ENCODE measurements around the gene EMP1.
A peak's percentile ranks its signal among the peaks of the same experiment; 100 is the strongest.

The EMP1 gene

DNA sequence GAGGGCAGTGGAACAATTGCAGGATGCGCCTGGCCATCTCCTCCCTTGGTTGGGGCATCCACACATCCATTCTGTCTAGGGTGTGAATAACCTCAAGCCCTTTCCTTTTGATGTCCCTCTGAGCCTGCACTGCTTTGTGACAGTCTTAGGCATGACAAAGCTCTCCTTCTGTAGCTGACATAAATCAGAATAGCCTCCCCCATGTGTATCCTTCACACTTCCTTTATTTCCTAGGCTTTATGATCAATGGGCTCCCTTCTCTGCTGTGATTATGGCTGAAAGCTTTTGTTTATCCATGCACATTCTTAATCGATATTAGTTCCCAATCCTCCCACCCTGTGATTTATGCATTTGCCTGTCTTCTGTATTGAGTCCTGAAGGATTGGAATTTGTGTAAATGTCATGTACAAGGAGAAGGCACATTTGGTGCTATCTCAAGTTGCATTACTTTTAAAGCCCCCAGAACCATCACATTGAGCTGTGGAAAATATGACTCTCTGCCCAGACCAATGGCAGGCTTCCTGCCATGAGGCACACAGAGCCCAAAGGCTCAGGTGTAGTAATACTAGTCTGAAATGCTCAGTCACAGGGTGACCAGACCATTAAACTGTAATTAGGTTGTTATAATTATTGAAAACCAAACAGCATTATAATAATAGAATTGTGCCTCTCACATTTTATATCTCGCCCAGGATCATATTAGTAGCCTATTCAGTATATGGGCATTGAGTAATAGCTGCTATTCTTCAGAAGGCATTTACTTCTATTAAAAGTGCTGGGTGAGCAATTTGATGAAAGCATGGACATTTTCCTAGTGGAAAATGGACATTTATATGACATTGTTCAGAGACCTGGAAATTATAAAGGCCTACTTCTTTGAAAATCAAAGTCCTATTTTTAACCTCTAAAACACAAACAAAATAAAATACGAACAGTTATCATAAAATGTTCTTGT lies 14.0 kb downstream of the EMP1 start:
- no peak for DNase-seq (ENCODE audit: extremely low read depth, insufficient read length)
- H3K27me3 ChIP-seq (replicated peaks; ENCODE audit: control insufficient read depth, insufficient read depth, low read length) = peaks cover 4% of the 10 kb centered on the region
- no peak for TF ChIP-seq CTCF (IDR thresholded peaks at IDR 0.05; ENCODE audit: insufficient read depth, low read length, poor library complexity, severe bottlenecking)
- no peaks in the 10 kb centered on the region for H3K36me3 ChIP-seq (ENCODE audit: control insufficient read depth, insufficient read depth, low read length)
- H3K4me3 ChIP-seq (replicated peaks; ENCODE audit: low read depth, low read length) = no peak overlapping the region

DNA sequence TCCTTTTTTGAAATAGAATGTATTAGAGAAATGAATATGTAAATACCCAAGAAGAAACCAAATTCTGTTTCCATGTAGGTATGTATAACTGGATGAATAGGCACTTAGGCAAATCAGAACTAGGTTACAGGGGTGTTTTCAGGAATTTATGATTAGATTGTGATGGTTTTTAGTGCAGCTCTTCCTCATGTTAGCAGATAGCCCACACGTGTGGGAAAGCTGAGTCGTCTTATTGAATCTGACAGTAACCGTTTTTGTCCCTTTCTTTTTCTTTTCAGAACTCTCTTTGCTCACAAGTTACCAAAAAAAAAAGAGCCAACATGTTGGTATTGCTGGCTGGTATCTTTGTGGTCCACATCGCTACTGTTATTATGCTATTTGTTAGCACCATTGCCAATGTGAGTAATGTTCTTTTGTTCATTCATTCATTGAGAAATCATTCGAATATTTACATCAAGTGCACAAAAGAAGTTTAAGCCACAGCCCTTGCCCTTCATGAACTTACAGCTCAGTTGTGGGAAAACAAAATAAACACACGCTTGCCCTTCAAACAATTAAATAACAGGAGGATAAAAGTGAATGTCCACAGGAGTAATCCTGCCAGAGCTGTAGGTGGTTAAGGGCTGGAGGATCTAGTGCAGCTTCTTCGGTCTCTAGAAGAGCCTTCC lies 14.8 kb downstream of the EMP1 start:
- no peaks in the 10 kb centered on the region for H3K36me3 ChIP-seq (ENCODE audit: control insufficient read depth, insufficient read depth, low read length)
- no peak for DNase-seq (ENCODE audit: extremely low read depth, insufficient read length)
- H3K4me3 ChIP-seq (replicated peaks; ENCODE audit: low read depth, low read length) = no peak overlapping the region
- no peak for TF ChIP-seq CTCF (IDR thresholded peaks at IDR 0.05; ENCODE audit: insufficient read depth, low read length, poor library complexity, severe bottlenecking)
- peaks cover 4% of the 10 kb centered on the region for H3K27me3 ChIP-seq (replicated peaks; ENCODE audit: control insufficient read depth, insufficient read depth, low read length)

DNA sequence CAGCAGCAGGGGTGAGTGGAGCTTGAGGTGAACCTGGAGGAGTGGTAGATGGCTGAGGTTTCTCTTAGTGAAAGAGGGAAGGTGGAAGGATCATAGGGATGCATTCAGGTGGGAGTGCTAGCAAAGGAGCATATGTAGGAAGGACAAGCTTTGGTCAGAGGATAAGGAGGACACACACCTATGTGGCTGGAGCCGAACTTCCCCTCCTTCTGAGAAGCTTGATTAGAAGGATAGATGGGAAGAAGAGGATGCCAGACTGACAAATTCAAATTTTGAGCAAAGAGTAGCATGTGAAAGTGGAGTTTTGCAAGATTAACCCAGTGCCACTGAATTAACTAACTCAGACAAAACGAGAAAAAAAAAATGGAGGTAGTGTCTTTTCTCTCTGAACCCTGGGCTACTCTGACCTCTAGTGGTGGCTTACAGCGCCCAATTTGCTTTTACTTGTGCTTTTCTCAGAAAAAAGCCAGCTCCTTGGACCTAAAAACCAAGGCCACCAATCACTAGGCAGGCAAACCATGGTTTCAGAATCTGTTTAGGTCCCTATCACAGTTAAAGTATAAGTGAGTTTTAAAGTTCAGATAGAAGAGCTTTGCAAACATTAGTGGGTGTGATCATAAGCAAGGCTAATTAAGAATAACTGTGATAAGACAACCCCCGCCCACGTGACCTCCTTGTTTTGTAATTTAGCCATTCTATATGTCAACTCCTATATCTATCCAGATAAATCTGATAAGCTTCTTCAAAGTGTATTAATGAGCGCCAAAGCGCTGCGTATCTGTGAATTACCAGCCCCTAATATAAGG lies 15.5 kb downstream of the EMP1 start:
- no peak overlapping the region for H3K4me3 ChIP-seq (replicated peaks; ENCODE audit: low read depth, low read length)

DNA sequence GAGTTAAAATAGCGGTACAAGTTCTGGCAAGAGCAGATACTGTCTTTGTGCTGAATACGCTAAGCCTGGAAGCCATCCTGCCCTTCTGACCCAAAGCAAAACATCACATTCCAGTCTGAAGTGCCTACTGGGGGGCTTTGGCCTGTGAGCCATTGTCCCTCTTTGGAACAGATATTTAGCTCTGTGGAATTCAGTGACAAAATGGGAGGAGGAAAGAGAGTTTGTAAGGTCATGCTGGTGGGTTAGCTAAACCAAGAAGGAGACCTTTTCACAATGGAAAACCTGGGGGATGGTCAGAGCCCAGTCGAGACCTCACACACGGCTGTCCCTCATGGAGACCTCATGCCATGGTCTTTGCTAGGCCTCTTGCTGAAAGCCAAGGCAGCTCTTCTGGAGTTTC lies 18.5 kb downstream of the EMP1 start:
- no peak for DNase-seq (ENCODE audit: extremely low read depth, insufficient read length)
- TF ChIP-seq CTCF (IDR thresholded peaks at IDR 0.05; ENCODE audit: insufficient read depth, low read length, poor library complexity, severe bottlenecking) = no peak

More for the DNA sequence above, 15.5 kb downstream of the EMP1 start:
- Histone ChIP-seq H3K27me3 (replicated peaks; ENCODE audit: control insufficient read depth, insufficient read depth, low read length) (peaks cover 4% of the 10 kb centered on the region), H3K36me3 (ENCODE audit: control insufficient read depth, insufficient read depth, low read length) (no peaks in the 10 kb centered on the region)
- peak; percentile 81 for TF ChIP-seq CTCF (IDR thresholded peaks at IDR 0.05; ENCODE audit: insufficient read depth, low read length, poor library complexity, severe bottlenecking)
- peak; percentile 13 for DNase-seq (ENCODE audit: extremely low read depth, insufficient read length)

GRCh38 chr12:13218641-13219040 lies 22.1 kb downstream of the EMP1 start:
- H3K36me3 ChIP-seq (ENCODE audit: control insufficient read depth, insufficient read depth, low read length) = no peaks in the 10 kb centered on the region
- no peak for DNase-seq (ENCODE audit: extremely low read depth, insufficient read length)

More for the DNA sequence above, 18.5 kb downstream of the EMP1 start:
- Histone ChIP-seq H3K36me3 (ENCODE audit: control insufficient read depth, insufficient read depth, low read length) (no peaks in the 10 kb centered on the region), H3K4me3 (replicated peaks; ENCODE audit: low read depth, low read length) (no peak overlapping the region), H3K27me3 (replicated peaks; ENCODE audit: control insufficient read depth, insufficient read depth, low read length) (peaks cover 2% of the 10 kb centered on the region; the same call in 1 of the 2 replicates)

More at GRCh38 chr12:13218641-13219040, 22.1 kb downstream of the EMP1 start:
- H3K4me3 ChIP-seq (replicated peaks; ENCODE audit: low read depth, low read length) = no peak overlapping the region
- no peak for TF ChIP-seq CTCF (IDR thresholded peaks at IDR 0.05; ENCODE audit: insufficient read depth, low read length, poor library complexity, severe bottlenecking)
- H3K27me3 ChIP-seq (replicated peaks; ENCODE audit: control insufficient read depth, insufficient read depth, low read length) = no peaks in the 10 kb centered on the region; the same call in 1 of the 2 replicates
